IPS DF 4.7 (cell line): Measurements from ENCODE around the gene PRKCSH.
"Not testable (repeated sequence)": the region's sequence is repeated elsewhere in the genome, so short reads cannot be mapped to it uniquely, and the experiment has no call there.

Source experiments
- DNase-seq: peaks from one replicate; pipeline ENCODE4 v3.0.0-alpha.2; 2013; ENCODE audit warnings: low spot score; ENCODE audit errors: extremely low read depth

Gene PRKCSH

GRCh38 chr19:11418549-11419506 lies 16.6 kb upstream of the PRKCSH start, which contains the start of gene RGL3:
Gene RGL3 (minus strand): TSS chr19:11419314. CDS start chr19:11419278, 36 bp downstream.
- DNase-seq = no peak

- DNase-seq = no peak
These were observed 14.7 kb upstream of the PRKCSH start for GRCh38 chr19:11420429-11421370.

- no peak for DNase-seq
These were observed 13.9 kb upstream of the PRKCSH start for GRCh38 chr19:11421371-11422098.

GRCh38 chr19:11422163-11423065 lies 13.0 kb upstream of the PRKCSH start:
- DNase-seq = no peak

GRCh38 chr19:11423164-11423790 lies 12.2 kb upstream of the PRKCSH start:
- no peak for DNase-seq

GRCh38 chr19:11423791-11424181 lies 11.6 kb upstream of the PRKCSH start:
- no peak for DNase-seq

- no peak for DNase-seq
These were observed 9.5 kb upstream of the PRKCSH start for GRCh38 chr19:11425719-11426457.

- no peak for DNase-seq
These were observed 8.8 kb upstream of the PRKCSH start for GRCh38 chr19:11426656-11427055.

- not testable (repeated sequence) for DNase-seq
These were observed 1.9 kb upstream of the PRKCSH start for GRCh38 chr19:11433526-11433925.

- DNase-seq = no peak
These were observed 755 bp upstream of the PRKCSH start for GRCh38 chr19:11434703-11435056.

- DNase-seq = no peak
These were observed 438 bp downstream of the PRKCSH start for GRCh38 chr19:11435833-11436313.

GRCh38 chr19:11437955-11438354 lies 2.5 kb downstream of the PRKCSH start:
- DNase-seq = no peak

GRCh38 chr19:11444059-11444458 lies 8.6 kb downstream of the PRKCSH start:
- no peak for DNase-seq

- DNase-seq = no peak
These were observed 9.7 kb downstream of the PRKCSH start for GRCh38 chr19:11445141-11445540.

- no peak for DNase-seq
These were observed 10.8 kb downstream of the PRKCSH start for GRCh38 chr19:11446271-11446651.

GRCh38 chr19:11446652-11447301 lies 11.3 kb downstream of the PRKCSH start:
- DNase-seq = no peak

- no peak for DNase-seq
These were observed 12.2 kb downstream of the PRKCSH start for GRCh38 chr19:11447347-11448262.
